Measurements from ENCODE around the gene AOC2. TPM values are rescaled to one million over a fixed set of nuclear protein-coding genes. Genes with fewer than 3 reads are reported as not detected.

The AOC2 gene
- total RNA-seq, 4 donors from 2014 or later, result 0.81 to 1.7 (median 1.4) TPM

DNA sequence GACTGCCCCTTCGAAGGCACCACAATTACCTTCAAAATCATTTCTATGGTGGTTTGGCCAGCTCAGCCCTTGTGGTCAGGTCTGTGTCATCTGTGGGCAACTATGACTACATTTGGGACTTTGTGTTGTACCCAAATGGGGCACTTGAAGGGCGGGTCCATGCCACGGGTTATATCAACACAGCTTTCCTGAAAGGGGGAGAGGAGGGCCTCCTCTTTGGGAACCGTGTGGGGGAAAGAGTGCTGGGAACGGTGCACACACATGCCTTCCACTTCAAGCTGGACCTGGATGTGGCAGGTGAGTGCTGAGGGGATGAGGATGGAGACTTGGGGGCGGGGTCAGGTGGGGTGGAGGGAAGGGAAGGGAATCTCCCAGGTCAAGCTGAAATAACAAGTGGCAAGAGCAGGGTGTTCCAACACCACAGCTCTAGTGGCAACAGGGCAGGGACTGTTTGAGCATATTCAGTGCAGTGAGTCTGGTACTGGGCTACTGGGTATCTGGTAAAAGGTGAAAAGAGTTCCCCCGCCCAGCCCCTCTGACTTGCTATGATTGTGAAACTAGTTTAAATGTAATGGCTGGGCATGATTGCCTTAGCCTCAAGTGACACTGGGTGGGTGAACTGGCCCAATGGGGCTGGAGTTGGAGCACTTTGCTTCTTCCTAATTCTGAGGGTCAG is 1.7 kb downstream of the AOC2 start:
- WGBS, 2 donors (ENCODE audit: low coverage in 1 of 2), result 63% methylated on average over 2 of the region's 7 CpGs; no CpG with 5 or more reads in 1 of the 2 donors

DNA sequence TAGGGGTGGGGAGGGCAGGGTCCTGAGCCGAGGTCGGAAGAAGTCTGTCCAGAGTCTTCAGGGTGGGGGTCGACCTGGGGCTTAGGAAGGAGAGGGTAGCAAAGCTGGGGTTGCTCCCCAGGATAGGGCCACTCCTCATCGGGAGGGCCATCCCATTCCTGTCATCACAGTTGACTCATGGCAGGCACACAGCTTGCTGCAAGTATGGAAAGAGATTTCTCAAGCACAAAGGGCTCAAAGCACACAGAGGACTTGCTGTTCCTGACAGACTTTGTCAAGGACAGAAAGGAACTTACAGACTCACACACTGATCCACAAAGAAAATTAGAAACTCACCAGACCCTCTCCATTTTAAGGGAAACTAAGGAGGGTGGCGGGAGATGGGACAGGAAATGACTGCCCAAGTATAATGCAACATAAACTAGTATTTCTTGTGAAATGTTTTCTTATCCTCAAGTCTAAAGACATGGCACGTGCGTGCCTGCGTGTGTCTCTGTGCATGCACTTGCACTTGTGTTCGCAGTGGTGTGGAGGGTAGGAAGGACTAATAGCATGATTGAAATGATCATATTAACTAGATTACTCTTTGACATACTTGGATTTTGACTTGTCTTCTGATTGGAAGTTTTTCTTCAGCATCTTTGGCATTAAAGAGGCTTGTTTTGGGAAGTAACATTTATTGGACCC is 2.4 kb downstream of the AOC2 start:
- H3K36me3 ChIP-seq, result peaks cover 0 to 43% of the 10 kb centered on the region in 2 donors
- no peak for TF ChIP-seq EP300 (IDR thresholded peaks at IDR 0.05)
- peak; percentile 59 for TF ChIP-seq POLR2AphosphoS5 (IDR thresholded peaks at IDR 0.05)
- H3K4me1 ChIP-seq, result peaks cover 0 to 63% (median 13%) of the 10 kb centered on the region in 3 donors
- H3K27ac ChIP-seq, result peak overlapping the region in 3 of 4 donors; percentile 56 to 66 (median 59)
- WGBS, 2 donors (ENCODE audit: low coverage in 1 of 2), result 56 to 68% methylated on average over 5 to 8 of the region's 9 CpGs
- ATAC-seq, result peak; percentile 56
- no peaks in the 10 kb centered on the region for H3K9me3 ChIP-seq
- no peaks in the 10 kb centered on the region for H3K27me3 ChIP-seq
- H3K4me3 ChIP-seq, result no peak overlapping the region

More for the DNA sequence above, 1.7 kb downstream of the AOC2 start:
- peak; percentile 11 for ATAC-seq
- H3K36me3 ChIP-seq, result peaks cover 0 to 50% of the 10 kb centered on the region in 2 donors
- no peaks in the 10 kb centered on the region for H3K27me3 ChIP-seq
- H3K9me3 ChIP-seq, result no peaks in the 10 kb centered on the region
- H3K27ac ChIP-seq, result peak overlapping the region in 3 of 4 donors; percentile 56 to 66 (median 59)
- H3K4me3 ChIP-seq, result no peak overlapping the region
- TF ChIP-seq EP300 (IDR thresholded peaks at IDR 0.05), result no peak
- TF ChIP-seq, protein P1, sequence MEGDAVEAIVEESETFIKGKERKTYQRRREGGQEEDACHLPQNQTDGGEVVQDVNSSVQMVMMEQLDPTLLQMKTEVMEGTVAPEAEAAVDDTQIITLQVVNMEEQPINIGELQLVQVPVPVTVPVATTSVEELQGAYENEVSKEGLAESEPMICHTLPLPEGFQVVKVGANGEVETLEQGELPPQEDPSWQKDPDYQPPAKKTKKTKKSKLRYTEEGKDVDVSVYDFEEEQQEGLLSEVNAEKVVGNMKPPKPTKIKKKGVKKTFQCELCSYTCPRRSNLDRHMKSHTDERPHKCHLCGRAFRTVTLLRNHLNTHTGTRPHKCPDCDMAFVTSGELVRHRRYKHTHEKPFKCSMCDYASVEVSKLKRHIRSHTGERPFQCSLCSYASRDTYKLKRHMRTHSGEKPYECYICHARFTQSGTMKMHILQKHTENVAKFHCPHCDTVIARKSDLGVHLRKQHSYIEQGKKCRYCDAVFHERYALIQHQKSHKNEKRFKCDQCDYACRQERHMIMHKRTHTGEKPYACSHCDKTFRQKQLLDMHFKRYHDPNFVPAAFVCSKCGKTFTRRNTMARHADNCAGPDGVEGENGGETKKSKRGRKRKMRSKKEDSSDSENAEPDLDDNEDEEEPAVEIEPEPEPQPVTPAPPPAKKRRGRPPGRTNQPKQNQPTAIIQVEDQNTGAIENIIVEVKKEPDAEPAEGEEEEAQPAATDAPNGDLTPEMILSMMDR (IDR thresholded peaks at IDR 0.05), result no peak
- no peak for TF ChIP-seq POLR2A (IDR thresholded peaks at IDR 0.05)
- TF ChIP-seq POLR2AphosphoS5 (IDR thresholded peaks at IDR 0.05), result no peak
- peaks cover 0 to 62% (median 13%) of the 10 kb centered on the region in 3 donors for H3K4me1 ChIP-seq

DNA sequence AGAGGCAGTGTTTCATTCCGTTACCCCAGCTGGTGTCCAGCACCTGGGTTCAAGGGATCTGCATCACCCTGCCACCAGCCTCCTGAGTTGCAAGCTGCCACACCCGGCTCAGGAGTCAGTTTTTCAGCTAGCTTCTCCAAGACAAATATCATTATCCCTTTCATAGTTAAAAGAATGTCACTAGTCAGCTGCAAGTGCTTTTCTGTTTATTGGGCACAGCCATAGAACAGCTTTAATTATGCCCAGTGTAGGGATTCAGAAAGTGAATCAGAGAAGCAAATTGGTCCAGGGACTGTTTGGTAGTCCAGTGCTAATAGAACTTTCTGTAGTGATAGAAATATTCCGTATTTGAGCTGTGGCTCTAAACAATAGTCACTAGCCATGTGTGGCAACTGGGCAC is 3.7 kb downstream of the AOC2 start:
- 78 to 100% methylated on average over 1 to 3 of the region's 3 CpGs for WGBS, 2 donors (ENCODE audit: low coverage in 1 of 2)
- Histone ChIP-seq H3K36me3 (peaks cover 0 to 29% of the 10 kb centered on the region in 2 donors), H3K9me3 (no peaks in the 10 kb centered on the region), H3K27ac (no peak overlapping the region), H3K4me1 (peaks cover 0 to 71% (median 13%) of the 10 kb centered on the region in 3 donors), H3K27me3 (no peaks in the 10 kb centered on the region), H3K4me3 (no peak overlapping the region)
- no peak for ATAC-seq
- TF ChIP-seq, protein P1 (IDR thresholded peaks at IDR 0.05), result no peak
- TF ChIP-seq EP300 (IDR thresholded peaks at IDR 0.05), result no peak
- TF ChIP-seq POLR2A (IDR thresholded peaks at IDR 0.05), result no peak
- TF ChIP-seq POLR2AphosphoS5 (IDR thresholded peaks at IDR 0.05), result no peak

DNA sequence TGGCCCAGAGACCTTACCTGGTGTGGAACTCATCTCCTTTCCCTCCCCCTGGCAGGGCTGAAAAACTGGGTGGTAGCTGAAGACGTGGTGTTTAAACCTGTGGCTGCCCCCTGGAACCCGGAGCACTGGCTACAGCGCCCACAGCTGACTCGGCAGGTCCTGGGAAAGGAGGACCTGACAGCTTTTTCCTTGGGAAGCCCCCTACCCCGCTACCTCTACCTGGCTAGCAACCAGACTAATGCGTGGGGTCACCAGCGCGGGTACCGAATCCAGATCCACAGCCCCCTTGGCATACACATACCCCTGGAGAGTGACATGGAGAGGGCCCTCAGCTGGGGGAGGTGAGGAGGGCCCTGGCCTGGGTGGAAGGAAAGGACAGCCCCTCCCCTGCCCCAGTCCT is 4.7 kb downstream of the AOC2 start:
- Histone ChIP-seq H3K4me3 (no peak overlapping the region), H3K27me3 (no peaks in the 10 kb centered on the region), H3K36me3 (peaks cover 0 to 21% of the 10 kb centered on the region in 2 donors), H3K9me3 (no peaks in the 10 kb centered on the region), H3K4me1 (peaks cover 0 to 69% (median 17%) of the 10 kb centered on the region in 3 donors), H3K27ac (peak overlapping the region in 1 of 4 donors; percentile 83)
- no peak for ATAC-seq
- 75% methylated on average over 1 of the region's 9 CpGs; no CpG with 5 or more reads in 1 of the 2 donors for WGBS, 2 donors (ENCODE audit: low coverage in 1 of 2)
- TF ChIP-seq POLR2A (IDR thresholded peaks at IDR 0.05), result no peak

DNA sequence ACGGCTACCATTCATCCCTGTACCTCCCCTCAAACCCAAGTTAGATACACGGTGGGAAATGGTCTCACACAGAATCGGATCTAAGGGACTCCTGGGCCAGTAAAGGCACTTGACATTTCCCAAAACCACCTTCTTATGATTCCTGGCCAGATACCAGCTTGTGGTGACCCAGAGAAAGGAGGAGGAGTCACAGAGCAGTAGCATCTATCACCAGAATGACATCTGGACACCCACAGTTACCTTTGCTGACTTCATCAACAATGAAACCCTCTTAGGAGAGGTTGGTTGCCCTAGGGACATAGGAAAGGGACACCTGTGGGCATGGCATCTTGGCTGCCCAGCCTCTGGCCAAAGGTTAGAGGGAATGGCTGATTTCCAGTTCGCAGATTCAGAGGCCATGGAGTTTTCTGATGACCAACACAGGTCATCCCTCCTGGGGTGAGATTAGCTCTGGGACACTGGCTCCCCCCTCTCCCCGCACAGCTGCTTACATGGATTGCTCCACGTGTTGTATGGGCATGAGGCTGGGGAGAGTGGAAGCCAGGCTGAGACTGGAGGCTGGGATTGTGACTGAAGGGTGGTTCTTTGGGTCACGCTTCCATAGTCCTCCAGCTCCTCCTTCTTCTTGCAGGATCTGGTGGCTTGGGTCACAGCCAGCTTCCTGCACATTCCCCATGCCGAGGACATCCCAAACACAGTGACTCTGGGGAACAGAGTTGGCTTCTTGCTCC is 5.2 kb downstream of the AOC2 start:
- Histone ChIP-seq H3K9me3 (no peaks in the 10 kb centered on the region), H3K36me3 (peaks cover 0 to 15% of the 10 kb centered on the region in 2 donors), H3K27ac (peak overlapping the region in 3 of 4 donors; percentile 18 to 85 (median 83)), H3K4me1 (peaks cover 0 to 69% (median 17%) of the 10 kb centered on the region in 3 donors), H3K4me3 (peak overlapping the region in 1 of 2 donors; percentile 22), H3K27me3 (no peaks in the 10 kb centered on the region)
- TF ChIP-seq POLR2AphosphoS5 (IDR thresholded peaks at IDR 0.05), result no peak
- no peak for TF ChIP-seq POLR2A (IDR thresholded peaks at IDR 0.05)
- no peak for TF ChIP-seq EP300 (IDR thresholded peaks at IDR 0.05)
- TF ChIP-seq, protein P1 (IDR thresholded peaks at IDR 0.05), result no peak
- ATAC-seq, result no peak
- WGBS, 2 donors (ENCODE audit: low coverage in 1 of 2), result 29 to 42% methylated on average over 1 to 3 of the region's 8 CpGs
